NCI-H2107 treated with DMSO at 0.1 percent for 48 hours (cell line): Measurements from ENCODE around the gene TAF13.
A peak's percentile ranks its signal among the peaks of the same experiment; 100 is the strongest.
"Not testable (repeated sequence)": the region's sequence is repeated elsewhere in the genome, so short reads cannot be mapped to it uniquely, and the experiment has no call there.

Source experiments
- DNase-seq: peaks from one replicate; lab custom pipeline; 2025; ENCODE audit not compliant: unreplicated experiment; lab: John Stamatoyannopoulos, UW

TAF13 gene

DNA sequence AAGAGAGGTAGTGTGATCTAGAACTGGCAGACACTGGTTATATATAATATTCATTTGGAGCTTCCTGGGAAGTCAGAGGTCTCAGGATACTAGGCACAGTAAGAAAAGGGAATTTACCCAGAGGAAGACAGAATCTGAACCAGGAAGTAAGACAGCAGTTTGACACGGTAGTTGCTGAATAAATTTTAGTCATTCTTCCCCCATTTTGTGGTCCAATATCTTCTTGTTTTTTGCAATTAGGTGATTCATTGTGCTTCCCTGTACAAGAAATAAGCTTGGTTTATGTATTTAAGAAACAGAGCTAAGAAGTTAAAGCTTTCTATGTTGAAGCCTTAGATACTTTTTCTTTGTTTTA is 16.0 kb upstream of the TAF13 start:
- DNase-seq, result no peak

DNA sequence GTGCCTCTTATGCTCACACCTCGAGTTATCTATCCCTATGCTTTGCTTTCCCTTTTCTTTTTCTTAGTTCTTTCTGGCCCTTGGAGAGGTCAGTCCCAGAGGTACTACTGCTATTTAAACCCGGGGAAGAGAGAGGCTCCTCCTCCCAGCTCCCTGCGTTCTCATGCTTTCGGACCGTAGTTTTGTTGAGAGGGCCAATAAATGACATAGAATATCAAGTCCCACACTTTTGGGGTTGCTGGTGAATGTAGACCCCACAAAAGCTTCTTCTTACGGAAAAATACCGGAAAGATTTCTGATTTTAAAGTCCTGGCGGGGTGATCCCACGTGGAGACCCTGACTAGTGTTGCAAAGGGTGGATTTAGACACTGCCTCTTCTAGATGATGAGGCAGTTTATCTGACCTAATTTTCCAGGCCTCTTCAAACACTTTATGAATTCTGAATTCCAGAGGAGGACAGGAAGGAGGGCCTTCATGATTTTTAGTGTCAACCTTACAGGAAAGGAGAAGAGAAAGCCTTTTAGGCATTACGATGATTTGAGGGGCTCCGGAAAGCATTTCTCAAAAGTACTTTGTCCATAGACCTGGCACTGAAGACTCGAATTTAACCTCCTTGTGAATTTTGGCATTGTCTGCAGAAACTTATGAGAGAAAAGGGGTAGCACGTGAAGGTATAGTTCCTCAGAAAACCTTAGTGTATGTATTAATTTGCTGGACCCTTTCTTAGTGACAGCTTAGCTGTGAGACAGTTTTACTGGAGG is 15.5 kb upstream of the TAF13 start:
- peak; percentile 34 for DNase-seq

DNA sequence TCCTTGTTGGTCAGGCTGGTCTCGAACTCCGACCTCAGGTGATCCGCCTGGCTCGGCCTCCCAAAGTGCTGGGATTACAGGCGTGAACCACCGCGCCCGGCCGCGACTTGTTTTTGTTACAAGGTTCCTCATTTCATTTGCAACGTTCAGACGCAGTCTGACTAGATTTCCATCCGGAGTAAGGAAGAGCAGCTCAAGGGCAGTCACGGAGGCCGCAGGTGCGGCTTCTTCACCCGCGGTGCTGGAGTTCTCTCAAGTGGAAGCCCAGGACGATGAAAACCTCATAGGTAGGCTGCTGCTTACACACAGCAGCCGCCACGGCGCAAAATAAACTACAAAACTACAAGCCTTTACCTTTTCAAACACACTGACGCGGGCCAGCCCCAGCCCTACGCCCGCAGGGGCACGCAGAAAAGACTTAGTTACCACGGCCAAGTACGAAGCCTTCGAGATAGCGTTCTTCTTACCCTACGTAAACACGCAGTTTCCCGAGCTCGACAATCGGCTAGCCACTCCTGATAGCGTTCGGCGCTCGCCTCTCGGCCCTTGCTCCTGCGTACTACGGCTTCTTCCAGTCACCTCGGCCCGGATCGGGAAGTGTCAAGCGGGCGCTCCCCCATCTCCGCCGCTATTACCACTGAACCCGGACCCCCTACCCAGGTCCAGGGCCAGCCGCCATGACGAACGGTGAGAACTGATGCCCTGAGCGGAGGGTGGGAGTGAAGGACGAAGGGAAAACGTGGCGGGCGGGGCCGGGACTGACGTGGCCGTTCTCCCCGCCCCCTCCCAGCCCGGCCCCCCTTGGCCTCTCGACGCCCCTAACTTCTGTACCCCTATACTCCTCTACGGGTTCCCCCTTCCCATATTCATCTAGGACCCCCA is 14.6 kb upstream of the TAF13 start, which contains the start of gene TMEM167B:
Gene TMEM167B, plus strand, starts transcription at position 569 of the 882 bp plus-strand sequence. Its CDS starts 109 bp downstream, at position 678.
- peak; percentile 96 for DNase-seq

DNA sequence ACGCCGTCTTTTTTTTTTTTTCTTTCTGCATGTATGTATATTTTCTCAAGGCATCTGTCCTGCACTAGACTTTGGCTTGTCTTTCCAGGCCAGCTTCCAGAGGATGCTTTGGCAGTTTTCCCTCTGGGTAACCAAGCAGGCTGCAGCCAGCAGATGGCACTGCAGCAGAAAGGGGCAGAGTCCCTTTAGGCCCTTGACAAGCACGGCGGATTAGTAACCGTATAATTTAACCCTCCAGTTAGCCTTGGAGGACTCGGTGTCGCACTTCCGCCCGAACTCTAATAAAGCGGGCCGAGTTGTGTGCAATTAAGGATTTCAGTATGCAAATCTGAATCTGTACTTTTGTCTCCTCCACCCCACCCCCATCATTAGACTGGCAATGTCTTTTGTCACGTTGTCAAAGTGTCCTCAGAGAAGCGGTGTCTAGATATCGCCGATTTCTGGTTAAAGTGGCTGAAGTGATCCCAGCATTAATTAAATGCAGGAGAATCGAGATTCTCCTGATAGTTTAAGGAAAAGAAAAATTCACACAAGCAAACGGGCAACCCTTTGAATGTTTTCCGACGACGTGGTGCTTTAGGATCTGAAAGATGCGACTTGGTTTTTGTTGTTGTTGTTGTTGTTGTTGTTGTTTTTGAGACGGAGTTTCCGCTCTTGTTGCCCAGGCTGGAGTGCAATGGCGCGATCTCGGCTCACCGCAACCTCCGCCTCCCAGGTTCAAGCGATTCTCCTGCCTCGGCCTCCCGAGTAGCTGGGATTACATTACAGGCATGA is 13.6 kb upstream of the TAF13 start:
- DNase-seq, result peak; percentile 68

DNA sequence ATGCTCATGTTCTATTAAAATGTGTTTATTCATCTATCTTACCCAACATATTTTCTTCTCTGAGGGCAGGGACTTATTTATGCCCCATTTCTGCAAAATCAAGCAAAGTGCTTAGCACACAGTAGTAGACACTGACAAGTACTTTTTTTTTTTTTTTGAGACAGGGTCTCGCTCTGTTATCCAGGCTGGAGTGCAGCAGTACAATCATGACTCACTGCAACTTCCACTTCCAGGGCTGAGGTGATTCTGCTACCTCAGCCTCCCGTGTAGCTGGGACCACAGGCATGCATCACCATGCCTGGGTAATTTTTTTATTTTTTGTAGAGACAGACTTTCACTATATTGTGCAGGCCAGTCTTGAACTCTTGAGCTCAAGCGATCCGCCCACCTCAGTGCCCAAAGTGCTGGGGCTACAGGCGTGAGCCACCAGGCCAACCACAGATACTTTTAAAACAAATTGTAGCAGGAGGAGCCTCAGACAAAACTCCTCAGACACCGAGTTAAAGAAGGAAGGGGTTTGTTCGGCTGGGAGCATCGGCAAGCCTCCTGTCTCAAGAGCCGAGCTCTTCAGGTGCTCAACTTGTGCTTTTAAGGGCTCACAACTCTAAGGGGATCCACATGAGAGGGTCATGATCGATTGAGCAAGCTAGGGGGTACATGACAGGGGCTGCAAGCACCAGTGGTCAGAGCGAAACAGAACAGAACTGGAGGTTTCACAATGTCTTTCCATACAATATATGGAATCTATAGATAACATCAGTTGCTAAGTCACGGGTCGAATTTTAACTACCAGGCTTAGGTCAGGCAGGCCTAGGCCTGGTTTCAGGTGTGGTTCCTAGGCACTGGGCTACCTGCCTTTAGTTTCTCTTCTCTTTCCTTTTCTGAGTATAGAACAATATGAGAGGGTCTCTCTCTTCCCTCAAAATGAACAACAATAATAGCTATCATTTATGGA is 9.0 kb upstream of the TAF13 start:
- DNase-seq, result no peak

DNA sequence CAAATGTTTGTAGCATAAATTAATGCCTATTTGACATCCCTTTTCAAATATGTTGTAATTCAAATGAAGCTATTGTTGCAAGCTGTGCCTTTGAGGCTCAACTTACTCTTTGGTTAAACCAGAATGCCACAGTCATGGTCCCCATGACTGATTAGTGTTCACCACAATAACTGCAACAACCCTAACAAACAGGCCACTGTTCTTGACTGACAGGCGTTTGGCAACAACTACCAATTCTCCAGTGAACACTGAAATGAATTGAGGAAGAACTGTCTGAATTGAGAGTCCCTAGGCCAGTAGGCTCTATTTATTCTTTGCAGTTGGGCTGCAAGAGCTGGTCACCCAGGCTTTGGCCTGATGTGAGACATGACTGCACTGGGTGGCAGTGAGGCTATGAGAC is 8.1 kb upstream of the TAF13 start:
- DNase-seq, result no peak

DNA sequence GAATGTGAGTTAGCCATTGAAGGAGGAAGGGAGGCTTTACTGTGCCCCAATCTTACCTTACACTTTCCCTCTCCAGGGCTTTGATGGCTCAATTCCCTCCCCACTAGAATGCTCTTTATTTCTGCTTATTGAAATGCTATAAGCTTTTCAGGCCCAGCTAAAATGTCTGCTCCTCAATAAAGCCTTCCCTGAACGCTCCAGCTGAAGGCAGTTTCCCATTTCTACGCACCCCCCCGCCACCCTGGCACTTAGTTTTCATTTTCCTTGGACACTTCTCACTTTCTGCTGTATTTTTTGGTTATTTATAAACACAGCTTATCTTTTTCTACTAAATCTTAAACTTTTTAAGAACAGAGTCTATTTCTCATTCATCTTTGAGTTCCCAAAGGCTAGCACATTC is 7.7 kb upstream of the TAF13 start:
- DNase-seq, result no peak

DNA sequence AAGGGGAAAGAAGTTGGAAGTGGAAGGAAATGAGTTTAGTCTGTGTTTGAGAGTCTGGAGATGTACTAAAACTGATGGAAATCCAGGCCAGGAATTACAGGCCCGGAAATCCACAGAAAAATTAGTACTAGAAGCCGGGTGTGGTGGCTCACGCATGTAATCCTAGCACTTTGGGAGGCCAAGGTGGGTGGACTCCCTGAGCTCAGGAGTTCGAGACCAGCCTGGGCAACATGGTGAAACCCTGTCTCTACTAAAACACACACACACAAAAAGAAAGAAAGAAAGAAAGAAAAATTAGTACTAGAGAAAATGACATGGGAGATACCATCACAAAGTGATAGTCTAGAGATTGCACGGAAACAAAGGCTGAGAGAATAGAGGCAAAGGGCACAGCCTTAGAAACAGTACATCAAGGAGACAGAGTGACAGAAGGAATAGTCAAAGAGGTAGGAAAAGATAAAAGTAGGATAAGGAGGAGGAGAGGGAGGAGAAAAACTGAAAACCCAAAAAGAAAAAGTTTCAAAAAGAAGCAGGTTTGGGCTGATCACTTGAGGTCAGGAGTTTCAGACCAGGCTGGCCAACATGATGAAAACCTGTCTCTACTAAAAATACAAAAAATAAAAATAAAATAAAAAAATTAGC is 4.8 kb upstream of the TAF13 start:
- DNase-seq, result no peak

DNA sequence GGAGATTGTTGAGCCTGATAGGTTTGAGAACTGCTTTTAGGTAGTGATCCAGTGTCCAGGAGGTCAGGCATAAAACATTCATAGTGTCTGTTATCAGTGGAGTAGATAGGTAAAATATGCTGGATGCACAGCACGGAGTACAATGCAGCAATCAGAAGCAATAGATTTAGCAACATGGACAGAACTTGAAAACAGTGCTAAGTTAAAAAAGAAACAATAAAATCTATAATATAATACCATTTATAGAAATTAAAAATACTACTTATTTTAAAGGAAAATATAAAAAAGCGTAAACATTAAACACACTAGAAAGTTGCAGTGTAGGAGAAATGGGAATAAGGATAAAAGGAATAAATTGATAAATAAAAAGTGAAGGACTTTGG is 3.4 kb upstream of the TAF13 start:
- DNase-seq, result no peak

DNA sequence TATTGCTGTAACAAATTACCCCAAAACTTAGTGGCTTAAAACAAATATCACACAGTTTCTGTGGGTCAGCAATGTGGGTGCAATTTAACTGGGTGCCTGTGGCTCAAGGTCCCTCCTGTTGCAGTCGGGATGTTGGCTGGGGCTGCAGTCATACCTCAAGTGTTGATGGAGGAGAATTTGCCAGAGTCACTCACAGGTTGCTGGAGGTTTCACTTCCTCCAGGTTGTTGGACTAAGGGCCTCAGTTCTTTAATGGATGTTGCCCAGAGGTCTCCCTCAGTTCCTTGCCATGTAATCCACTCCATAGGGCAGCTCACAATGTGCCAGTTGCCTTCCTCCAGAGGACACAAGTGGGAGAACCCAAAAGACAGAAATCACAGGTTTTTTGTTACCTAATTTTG is 2.5 kb upstream of the TAF13 start:
- no peak for DNase-seq

DNA sequence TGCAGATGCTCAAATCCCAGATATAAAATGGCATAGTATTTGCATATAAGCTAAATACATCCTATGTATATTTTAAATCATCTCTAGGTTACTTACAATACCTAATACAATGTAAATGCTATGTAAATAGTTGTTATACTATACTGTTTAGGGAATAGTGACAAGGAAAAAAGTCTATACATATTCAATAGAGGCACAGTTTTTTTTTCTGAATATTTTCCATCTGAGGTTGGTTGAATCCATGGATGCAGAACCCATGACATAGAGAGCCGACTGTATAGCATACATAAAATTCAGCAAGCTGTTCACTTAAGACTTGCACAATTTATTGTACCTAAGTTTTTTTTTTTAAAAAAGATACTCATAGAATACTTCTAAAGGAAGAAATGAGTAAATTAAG is 6.5 kb downstream of the TAF13 start:
- DNase-seq, result no peak

DNA sequence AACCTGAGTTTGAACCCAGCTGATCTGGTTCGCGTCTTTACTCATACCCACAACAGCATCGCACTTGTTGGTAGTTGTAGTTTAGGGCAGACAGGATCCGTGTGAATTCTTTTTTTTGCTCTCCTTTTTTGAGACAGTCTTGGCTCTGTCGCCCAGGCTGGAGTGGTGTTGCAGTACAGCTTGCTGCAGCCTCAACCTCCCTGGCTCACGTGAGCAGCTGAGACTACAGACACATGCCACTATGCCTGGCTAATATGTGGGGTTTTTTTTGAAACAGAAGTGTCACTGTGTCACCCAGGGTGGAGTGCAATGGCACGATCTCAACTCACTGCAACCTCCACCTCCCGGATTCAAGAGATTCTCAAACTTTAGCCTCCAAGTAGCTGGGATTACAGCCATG is 7.9 kb downstream of the TAF13 start:
- DNase-seq, result no peak

DNA sequence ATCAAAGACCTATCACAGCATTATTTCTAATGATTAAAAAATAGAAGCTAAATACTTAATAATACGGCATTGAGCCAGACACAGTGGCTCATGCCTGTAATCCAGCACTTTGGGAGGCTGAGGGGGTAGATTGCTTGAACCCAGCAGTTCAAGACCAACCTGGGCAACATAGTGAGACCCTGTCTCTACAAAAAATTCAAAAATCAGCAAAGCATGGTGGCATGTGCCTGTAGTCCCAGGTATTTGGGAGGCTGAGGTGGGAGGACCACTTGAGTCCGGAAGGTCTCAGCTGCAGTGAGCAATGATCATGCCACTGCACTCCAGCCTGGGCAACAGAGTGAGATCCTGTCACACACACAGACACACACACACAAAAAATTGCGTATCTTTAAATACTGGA is 10.7 kb downstream of the TAF13 start:
- no peak for DNase-seq

DNA sequence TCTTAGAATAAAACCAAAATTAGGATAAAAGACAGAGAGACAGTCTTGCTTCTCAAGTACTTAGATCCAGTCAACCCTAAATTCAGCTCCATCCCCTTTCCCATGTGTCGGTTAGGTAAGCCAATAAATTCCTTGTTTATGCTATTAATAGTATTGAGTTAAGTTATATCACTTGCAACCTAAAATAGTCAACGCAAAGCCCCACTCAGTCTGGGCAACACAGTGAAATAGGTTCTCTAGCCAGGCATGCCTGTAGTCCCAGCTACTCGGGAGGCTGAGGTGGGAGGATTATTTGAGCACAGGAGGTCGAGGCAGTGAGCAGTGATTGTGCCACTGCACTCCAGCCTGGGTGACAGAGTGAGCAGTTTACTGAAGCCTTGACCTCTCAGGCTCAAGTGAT is 14.6 kb downstream of the TAF13 start:
- no peak for DNase-seq

DNA sequence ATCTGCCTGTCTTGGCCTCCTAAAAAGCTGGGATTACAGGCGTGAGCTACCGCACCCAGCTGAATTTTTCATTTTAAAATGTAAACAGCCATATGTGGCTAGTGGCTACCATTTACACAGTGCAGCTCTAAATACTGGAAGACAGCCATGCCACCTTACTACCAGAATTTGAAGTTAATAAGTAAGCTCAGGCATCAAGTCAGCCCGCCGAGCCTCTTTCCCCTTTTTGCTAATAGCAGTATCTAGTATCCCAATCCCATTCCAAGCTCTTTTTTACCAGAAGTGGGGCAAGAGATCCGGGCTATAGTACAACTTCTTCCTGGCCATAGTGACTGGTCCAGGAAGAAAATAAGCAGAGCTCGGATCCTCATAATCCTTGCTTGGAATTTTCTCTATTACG is 15.1 kb downstream of the TAF13 start:
- no peak for DNase-seq

DNA sequence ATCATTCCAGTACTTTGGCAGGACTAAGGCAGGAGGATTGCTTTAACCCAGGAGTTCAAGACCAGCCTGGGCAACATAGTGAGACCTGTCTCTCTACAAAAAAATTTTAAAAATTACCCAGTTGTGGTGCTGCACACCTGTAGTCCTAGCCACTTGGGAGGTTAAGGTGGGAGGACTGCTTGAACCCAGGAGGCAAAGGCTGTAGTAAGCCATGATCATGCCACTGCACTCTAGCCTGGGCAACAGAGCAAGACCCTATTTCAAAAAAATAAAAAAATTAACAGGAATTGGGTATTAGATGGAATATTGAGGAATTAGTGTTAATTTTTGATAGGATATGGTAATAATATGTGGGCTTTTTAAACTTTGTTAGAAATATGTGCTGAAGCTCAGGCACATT is 16.8 kb downstream of the TAF13 start:
- no peak for DNase-seq

DNA sequence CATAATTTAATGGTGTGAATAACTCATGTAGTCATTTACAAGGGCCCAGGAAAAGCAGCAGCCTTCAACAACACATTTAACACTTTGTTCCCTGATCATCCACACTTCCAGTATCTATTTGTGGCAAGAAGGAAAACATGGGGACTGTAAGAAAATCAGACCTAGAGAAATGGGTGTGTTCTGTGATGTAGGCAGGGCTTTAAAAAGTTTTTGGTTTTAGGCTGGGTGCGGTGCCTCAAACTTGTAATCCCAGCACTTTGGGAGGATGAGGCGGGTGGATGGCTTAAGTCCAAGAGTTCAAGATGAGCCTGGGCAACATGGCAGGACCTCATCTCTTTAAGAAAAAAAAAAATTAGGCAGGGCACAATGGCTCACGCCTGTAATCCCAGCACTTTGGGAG is 19.7 kb downstream of the TAF13 start:
- no peak for DNase-seq

DNA sequence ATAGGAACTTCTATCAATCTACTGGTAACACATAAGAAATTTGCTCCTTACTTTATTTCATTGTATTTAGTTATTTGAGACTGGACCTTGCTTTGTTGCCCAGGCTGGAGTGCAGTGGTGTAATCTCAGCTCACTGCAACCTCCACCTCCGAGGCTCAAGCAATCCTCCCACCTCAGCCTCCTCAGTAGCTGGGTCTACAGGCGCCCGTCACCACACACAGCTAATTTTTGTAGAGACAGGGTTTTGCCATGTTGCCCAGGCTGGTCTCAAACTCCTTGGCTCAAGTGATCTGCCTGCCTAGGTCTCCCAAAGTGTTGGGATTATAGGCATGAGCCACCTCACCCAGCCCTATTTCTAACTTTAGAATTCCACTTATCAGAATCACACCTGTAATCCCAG is 23.7 kb downstream of the TAF13 start:
- not testable (repeated sequence) for DNase-seq

DNA sequence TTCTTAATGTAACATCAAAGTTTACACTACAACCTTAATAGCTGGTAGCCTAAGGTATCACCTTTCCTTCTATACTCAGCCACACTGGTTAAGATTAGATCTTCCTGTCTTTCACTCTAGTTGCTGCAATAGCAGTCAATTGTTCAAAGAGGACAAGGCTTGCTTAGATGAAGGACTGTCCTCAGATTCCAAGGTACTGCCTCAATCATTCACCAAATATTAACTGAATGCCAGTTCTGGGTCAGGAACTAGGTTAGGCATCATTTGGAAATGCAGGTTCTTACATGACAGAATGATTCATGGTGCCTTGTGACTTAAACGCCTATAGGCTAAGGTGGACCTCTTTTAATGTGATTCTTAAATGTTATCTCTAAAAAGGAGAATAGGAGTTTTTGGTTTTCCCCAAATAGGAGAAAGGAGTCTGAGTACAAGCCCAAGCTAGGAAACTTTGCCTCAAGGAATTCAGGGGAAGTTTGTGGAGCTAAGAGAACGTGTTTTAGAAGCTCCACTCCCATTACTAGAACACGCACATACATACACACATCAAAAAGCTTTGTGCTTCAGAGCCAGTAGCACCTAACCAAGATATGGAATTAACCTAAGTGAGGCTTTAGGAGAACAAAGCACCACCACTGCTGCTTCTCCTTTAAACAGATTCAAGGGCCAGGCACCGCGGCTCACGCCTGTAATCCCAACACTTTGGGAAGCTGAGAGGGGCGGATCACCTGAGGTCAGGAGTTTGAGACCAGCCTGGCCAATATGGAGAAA is 25.4 kb downstream of the TAF13 start:
- no peak for DNase-seq
